ENCODE results near the gene RALGPS2. TPM values are rescaled to one million over a fixed set of nuclear protein-coding genes. Genes with fewer than 3 reads are reported as not detected.

Gene RALGPS2
- total RNA-seq, 1 experiment from 2014 or later: 38.0 TPM

- TF ChIP-seq TEAD4 (CRISPR knock-in tag; IDR thresholded peaks at IDR 0.05): no peak
- no peak for TF ChIP-seq ZNF317 (CRISPR knock-in tag; IDR thresholded peaks at IDR 0.05; ENCODE audit: borderline replicate concordance, low read depth)
- TF ChIP-seq, protein P1, sequence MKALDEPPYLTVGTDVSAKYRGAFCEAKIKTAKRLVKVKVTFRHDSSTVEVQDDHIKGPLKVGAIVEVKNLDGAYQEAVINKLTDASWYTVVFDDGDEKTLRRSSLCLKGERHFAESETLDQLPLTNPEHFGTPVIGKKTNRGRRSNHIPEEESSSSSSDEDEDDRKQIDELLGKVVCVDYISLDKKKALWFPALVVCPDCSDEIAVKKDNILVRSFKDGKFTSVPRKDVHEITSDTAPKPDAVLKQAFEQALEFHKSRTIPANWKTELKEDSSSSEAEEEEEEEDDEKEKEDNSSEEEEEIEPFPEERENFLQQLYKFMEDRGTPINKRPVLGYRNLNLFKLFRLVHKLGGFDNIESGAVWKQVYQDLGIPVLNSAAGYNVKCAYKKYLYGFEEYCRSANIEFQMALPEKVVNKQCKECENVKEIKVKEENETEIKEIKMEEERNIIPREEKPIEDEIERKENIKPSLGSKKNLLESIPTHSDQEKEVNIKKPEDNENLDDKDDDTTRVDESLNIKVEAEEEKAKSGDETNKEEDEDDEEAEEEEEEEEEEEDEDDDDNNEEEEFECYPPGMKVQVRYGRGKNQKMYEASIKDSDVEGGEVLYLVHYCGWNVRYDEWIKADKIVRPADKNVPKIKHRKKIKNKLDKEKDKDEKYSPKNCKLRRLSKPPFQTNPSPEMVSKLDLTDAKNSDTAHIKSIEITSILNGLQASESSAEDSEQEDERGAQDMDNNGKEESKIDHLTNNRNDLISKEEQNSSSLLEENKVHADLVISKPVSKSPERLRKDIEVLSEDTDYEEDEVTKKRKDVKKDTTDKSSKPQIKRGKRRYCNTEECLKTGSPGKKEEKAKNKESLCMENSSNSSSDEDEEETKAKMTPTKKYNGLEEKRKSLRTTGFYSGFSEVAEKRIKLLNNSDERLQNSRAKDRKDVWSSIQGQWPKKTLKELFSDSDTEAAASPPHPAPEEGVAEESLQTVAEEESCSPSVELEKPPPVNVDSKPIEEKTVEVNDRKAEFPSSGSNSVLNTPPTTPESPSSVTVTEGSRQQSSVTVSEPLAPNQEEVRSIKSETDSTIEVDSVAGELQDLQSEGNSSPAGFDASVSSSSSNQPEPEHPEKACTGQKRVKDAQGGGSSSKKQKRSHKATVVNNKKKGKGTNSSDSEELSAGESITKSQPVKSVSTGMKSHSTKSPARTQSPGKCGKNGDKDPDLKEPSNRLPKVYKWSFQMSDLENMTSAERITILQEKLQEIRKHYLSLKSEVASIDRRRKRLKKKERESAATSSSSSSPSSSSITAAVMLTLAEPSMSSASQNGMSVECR (CRISPR knock-in tag; IDR thresholded peaks at IDR 0.05; ENCODE audit: borderline replicate concordance): no peak
- TF ChIP-seq SMAD4 (CRISPR knock-in tag; IDR thresholded peaks at IDR 0.05): no peak
- no peak for TF ChIP-seq MAX (CRISPR knock-in tag; IDR thresholded peaks at IDR 0.05)
Measured at GRCh38 chr1:178784131-178784536, 59.1 kb downstream of the RALGPS2 start (continued).

DNA sequence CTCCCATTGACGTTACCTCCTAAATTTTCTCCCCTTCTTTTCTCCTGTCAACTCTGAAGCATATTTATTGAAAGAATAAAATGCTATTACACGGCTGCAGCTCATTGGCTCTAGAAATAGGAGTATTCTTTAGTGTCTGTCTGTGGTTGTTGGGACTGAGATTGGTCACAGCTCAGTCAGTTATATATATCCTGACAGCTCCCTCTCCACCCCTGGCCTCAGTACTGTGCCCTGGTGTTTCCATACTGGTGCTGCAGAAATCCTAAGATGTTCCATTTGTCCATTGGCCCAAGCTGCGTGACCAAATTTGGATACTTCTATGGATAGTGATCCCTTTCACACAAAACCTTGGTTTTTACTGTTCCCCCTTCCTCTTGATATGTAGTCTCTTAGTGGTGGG lies 67.3 kb downstream of the RALGPS2 start:
- Mint-ChIP-seq H3K27me3 (ENCODE audit: low read depth) (no peaks in the 10 kb centered on the region), H3K4me3 (no peak overlapping the region), H3K9me3 (0 out of 2 replicates have a peak, but pooled peaks cover 3% of the 10 kb centered on the region), H3K4me1 (no peaks in the 10 kb centered on the region), H3K27ac (no peak overlapping the region), H3K36me3 (0 out of 2 replicates have a peak, but pooled peaks cover 5% of the 10 kb centered on the region)
- TF ChIP-seq PRRX2 (CRISPR knock-in tag; IDR thresholded peaks at IDR 0.05) (no peak), CBFB (CRISPR knock-in tag; IDR thresholded peaks at IDR 0.05; ENCODE audit: low read depth) (no peak), TCF7 (CRISPR knock-in tag; IDR thresholded peaks at IDR 0.05; ENCODE audit: low read depth) (no peak), CREB1 (CRISPR knock-in tag; IDR thresholded peaks at IDR 0.05) (no peak), TEAD1 (CRISPR knock-in tag; IDR thresholded peaks at IDR 0.05) (no peak), SP1 (CRISPR knock-in tag; conservative IDR thresholded peaks at IDR 0.05) (no peak), ZNF416 (CRISPR knock-in tag; IDR thresholded peaks at IDR 0.05) (no peak), NR3C1 (CRISPR knock-in tag; conservative IDR thresholded peaks at IDR 0.05; ENCODE audit: low read depth) (no peak), NFE2L1 (CRISPR knock-in tag; IDR thresholded peaks at IDR 0.05) (no peak), RELA (CRISPR knock-in tag; IDR thresholded peaks at IDR 0.05; ENCODE audit: borderline replicate concordance) (no peak), ZNF121 (CRISPR knock-in tag; IDR thresholded peaks at IDR 0.05) (no peak)
- TF ChIP-seq, protein P2, sequence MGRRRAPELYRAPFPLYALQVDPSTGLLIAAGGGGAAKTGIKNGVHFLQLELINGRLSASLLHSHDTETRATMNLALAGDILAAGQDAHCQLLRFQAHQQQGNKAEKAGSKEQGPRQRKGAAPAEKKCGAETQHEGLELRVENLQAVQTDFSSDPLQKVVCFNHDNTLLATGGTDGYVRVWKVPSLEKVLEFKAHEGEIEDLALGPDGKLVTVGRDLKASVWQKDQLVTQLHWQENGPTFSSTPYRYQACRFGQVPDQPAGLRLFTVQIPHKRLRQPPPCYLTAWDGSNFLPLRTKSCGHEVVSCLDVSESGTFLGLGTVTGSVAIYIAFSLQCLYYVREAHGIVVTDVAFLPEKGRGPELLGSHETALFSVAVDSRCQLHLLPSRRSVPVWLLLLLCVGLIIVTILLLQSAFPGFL (CRISPR knock-in tag; IDR thresholded peaks at IDR 0.05; ENCODE audit: borderline replicate concordance): no peak
- TF ChIP-seq, protein P3, sequence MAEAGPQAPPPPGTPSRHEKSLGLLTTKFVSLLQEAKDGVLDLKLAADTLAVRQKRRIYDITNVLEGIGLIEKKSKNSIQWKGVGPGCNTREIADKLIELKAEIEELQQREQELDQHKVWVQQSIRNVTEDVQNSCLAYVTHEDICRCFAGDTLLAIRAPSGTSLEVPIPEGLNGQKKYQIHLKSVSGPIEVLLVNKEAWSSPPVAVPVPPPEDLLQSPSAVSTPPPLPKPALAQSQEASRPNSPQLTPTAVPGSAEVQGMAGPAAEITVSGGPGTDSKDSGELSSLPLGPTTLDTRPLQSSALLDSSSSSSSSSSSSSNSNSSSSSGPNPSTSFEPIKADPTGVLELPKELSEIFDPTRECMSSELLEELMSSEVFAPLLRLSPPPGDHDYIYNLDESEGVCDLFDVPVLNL (CRISPR knock-in tag; IDR thresholded peaks at IDR 0.05; ENCODE audit: borderline replicate concordance, low read depth): no peak
- TF ChIP-seq, protein P4, sequence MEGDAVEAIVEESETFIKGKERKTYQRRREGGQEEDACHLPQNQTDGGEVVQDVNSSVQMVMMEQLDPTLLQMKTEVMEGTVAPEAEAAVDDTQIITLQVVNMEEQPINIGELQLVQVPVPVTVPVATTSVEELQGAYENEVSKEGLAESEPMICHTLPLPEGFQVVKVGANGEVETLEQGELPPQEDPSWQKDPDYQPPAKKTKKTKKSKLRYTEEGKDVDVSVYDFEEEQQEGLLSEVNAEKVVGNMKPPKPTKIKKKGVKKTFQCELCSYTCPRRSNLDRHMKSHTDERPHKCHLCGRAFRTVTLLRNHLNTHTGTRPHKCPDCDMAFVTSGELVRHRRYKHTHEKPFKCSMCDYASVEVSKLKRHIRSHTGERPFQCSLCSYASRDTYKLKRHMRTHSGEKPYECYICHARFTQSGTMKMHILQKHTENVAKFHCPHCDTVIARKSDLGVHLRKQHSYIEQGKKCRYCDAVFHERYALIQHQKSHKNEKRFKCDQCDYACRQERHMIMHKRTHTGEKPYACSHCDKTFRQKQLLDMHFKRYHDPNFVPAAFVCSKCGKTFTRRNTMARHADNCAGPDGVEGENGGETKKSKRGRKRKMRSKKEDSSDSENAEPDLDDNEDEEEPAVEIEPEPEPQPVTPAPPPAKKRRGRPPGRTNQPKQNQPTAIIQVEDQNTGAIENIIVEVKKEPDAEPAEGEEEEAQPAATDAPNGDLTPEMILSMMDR (IDR thresholded peaks at IDR 0.05): no peak
- DNase-seq (ENCODE audit: low spot score): no peak
- POLR2A ChIA-PET: no interaction called here
- ATAC-seq: no peak
- CTCF ChIA-PET: interaction anchor here (1.5 kb wide), 1 partner anchor 25 kb away, joined by 3 read pairs; no protein-coding TSS in a partner anchor

Measured in WTC11 (cell line).